Erythroblast (primary cell): ENCODE data around the gene C14orf119.

Experiments used
- GATA1 ChIP-seq: IDR thresholded peaks from 2 replicates; pipeline ENCODE4 v1.6.1; 2011; ENCODE audit warnings: low read depth, mild to moderate bottlenecking, control low read depth, low read length, moderate library complexity
- POLR2A ChIP-seq: IDR thresholded peaks from 2 replicates; pipeline ENCODE4 v1.6.1; 2011; ENCODE audit warnings: mild to moderate bottlenecking, low read length

GRCh38 chr14:23047034-23047634, 48.2 kb upstream of the C14orf119 start:
- TF ChIP-seq POLR2A (no peak), GATA1 (no peak)
